GM19395 (cell line): ENCODE results near the gene C12orf56.
"Not testable (repeated sequence)": the region's sequence is repeated elsewhere in the genome, so short reads cannot be mapped to it uniquely, and the experiment has no call there.

Experiments used
- ATAC-seq: cut with Tn5 transposase; IDR thresholded peaks from one replicate; pipeline ENCODE4 v1.9.1; 2021; ENCODE audit warnings: mild to moderate bottlenecking, moderate library complexity; ENCODE audit not compliant: unreplicated experiment

C12orf56 gene

DNA sequence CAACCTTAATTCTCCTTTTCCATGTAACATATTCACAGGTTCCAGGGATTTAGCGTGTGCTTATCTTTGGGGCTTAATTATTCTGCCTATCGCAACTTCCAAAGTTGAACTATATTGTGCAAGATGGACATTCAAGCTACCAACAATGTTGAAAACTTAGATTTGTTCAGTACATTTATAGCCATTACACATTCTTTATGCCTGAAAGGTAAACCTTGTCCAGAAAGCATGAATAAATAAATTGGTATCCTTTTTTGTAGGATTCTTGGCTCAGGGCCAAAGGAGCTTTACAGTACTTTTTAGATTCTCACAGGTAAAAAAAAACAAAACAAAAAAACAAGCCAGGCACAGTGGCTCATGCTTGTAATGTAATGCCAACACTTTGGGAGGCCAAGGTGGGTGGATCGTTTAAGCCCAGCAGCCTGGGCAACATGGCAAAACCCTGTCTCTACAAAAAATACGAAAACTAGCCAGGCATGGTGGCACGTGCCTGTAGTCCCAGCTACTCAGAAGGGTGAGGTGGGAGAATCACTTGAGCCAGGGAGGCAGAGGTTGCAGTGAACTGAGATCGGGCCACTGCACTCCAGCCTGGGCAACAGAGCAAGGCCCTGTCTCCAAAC, 3.3 kb downstream of the C12orf56 start:
- no peak for ATAC-seq

DNA sequence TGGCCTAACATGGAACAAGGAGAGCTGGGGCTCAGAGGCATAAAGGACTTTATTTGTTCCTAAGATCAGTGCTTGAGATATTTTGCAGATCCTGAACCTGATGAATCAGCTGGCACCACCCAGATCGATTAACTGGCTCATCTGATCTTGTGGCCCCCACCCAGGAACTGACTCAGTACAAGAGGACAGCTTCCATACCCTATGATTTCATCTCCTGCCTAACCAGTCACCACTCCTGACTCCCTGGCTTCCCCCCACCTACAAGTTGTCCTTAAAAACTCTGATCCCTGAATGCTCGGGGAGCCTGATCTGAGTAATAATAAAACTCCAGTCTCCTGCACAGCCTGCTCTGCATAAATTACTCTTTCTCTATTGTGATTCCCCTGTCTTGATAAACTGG, 5.1 kb downstream of the C12orf56 start:
- no peak for ATAC-seq

DNA sequence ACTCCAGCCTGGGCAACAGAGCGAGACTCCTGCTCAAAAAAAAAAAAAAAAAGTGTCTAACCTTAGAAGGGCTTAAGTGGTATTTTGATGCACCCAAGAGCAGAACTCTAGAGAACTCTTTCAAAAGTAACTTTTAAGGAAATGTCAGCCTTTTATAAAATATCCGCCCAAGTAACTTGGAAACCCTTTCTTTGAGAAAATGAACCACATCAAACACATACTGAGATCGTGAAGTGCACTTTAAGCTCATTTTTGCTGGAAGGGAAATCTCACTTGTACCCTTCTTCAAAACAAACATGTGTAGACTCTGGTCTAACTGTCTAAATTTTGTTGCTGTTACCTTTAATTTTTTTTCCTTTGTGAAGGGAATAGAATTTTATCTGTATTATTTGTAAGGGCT, 5.5 kb downstream of the C12orf56 start:
- ATAC-seq, result no peak

DNA sequence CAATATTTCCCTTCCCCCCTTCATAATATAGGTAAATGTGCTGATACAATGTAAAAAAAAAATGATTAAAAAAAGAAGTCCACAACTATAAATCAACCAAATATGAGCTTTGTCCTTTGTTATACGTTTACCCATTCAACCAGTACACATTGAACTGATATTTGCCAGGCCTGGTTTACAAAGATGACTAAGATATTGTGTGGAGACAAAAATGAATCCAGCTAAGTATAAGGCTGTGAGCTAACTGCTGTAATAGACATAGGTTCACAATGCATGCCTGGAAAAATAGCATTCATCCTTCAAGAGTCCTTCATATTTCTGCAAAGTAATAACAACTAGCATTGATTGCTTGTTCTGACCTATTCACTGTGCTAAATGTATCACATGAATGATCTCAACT, 6.9 kb downstream of the C12orf56 start:
- no peak for ATAC-seq

DNA sequence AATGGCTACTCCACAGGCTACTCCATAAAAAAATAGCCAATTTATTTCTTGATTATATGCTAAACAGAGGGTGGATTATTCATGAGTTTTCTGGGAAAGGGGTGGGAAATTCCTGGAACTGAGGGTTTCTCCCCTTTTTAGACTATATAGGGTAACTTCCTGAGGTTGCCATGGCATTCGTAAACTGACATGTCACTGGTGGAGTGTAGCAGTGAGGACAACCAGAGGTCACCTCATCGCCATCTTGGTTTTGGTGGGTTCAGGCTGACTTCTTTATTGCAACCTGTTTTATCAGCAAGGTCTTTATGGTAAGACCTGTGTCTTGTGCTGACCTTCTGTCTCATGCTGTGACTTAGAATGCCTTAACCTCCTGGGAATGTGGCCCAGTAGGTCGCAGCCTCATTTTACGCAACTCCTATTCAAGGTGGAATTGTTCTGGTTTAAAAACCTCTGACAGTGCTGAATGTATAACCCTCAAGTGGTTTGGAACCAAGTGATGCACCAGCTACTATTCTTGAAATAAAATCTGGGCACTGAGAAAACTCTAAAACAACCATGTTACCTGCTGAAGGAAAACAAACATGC, 27.7 kb downstream of the C12orf56 start:
- ATAC-seq, result no peak

DNA sequence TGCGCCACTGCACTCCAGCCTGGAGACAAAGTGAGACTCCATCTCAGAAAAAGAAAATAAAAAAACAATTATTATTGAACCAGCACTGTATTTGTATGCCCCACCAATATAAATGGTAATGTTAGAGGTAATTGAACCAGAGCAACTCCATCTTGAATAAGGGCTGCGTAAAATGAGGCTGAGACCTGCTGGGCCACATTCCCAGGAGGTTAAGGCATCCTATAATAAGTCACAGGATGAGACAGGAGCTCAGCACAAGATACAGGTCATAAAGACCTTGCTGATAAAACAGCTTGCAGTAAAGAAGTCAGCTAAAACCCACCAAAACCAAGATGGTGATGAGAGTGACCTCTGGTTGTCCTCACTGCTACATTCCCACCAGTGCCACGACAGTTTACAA, 29.4 kb downstream of the C12orf56 start:
- ATAC-seq, result not testable (repeated sequence)

DNA sequence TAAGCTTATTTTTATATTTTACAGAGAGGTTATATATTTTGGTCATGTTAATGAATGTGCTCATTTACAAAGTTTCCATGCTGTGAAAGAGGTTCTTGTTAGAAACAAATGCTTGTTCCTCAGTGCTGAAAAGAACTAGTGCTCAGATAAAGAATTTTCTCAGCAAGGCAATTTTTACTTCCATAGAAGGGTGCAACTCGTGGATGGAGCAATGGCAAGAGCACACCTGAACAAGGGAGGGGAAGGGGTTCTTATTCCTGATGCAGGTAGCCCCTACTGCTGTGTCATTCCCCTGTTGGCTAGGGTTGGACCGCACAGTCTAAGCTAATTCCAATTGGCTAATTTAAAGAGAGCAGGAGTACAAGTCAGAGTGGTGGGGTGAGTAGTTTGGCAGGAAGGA, 34.3 kb downstream of the C12orf56 start:
- ATAC-seq, result not testable (repeated sequence)

DNA sequence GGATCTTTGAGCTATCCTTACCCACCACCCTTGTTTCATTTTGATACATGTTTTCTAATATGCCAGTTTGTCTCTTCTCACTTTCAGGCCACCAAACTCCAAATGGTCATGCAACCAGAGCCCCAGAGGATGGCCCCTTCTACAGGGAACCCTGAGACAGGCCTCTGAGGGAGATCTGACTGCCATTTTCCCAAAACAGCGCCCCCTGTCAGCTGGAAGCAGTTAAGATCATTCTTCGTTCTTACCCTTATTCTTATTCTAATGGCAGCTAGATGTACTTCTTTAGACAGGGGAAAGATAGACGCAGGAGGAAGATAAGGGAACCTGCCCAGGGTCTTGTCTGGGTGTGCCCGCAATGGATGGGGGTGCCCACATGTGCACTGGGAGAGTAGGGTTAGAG, 38.4 kb downstream of the C12orf56 start:
- no peak for ATAC-seq

DNA sequence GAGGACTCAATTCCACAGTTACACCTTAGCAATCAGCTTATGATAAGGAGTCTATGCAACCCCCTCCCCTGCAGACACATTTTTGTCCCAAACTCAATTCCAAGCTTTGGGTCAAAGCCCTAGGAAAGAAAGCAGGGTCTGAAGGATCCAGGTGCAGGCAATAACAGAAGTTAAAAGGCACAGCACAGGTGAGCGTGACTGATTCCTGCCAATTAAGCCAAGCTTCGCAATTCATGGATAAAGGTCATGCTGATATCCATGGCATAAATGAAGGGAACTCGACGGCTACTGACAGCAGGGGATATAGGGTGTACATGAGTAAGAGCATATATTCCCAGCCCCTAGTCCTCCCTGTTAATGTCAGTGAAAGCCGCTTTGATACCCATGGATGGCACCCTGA, 39.3 kb downstream of the C12orf56 start:
- ATAC-seq, result no peak

DNA sequence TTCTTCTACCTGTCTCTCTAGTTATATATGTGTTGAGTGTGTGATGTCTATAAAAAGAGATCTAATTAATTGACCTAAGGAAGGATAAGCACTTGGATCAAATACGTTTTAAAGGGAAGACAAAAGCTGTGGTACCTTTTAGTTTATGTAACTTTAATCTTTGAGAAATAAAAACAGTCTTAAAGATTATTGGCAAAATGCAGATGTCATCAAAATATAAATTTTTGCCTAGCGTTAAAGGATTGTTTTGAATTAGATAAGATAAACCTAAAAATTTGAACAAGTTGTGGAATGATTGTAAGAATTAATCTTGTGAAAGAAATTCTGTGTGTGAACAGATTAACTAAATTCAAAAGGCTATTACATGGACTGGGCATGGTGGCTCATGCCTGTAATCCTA, 42.9 kb downstream of the C12orf56 start:
- ATAC-seq, result no peak

DNA sequence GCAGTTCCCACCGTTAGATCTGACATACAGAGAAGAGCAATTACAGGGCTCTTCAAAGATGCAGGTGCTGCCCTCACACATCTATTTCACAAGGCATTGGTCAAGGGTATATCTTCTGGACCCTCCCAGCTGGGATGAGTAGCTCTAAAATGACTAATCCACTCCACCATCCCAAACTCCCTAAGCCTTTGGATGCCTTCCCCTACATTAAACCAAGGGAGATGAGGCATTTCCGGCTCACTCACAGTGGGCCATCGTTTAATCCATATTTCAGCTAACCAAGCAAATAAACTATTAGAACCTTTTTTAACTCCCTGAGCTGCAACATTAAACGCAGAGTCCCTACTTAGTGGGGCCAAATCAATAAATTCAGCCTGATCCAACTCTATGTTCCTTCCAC, 45.9 kb downstream of the C12orf56 start:
- ATAC-seq, result not testable (repeated sequence)

DNA sequence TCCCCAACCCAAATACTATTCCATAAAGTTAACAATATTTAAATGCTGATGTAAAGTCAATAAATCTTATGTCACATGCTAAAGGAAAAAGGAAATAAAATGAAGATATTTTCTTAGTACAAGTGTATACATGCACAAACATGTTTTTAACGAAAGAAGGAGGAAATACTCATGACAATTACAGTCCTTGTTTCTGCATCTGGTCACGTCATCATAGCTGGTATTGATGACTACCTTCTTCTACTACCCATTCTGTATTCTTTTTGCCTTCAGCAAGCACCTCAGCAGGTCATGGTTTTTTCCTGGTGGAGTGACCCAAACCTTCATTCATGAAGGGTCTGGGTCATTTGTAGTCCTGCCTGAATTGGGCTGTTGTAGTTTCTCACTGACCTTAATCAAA, 50.0 kb downstream of the C12orf56 start:
- ATAC-seq, result not testable (repeated sequence)

DNA sequence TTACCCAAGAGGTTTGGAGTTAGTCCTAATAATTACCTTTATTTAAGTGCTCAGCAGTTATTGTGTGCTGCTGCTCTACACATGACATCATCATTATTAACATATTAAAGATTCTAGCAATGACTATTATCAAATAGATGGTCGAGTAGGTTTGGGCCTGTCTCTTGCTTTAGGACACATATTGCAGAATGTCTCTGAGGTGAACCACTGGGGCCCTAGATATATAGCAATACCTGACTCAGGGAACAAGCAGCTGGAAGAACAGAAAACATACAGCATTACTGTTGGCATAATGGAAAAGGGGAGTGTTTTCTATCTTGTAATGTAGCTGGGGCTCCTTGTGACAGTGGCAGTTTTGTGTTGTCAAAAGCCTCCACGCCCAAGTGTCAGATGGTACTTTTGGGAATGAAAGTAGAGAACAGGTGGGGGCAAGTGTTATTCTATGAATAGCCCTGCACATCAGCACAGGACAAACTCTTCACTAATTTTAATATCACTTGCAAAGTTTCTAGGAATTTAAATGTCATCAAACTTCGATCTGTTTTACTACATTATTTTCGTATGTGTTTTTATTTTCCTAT, 54.6 kb downstream of the C12orf56 start:
- no peak for ATAC-seq

DNA sequence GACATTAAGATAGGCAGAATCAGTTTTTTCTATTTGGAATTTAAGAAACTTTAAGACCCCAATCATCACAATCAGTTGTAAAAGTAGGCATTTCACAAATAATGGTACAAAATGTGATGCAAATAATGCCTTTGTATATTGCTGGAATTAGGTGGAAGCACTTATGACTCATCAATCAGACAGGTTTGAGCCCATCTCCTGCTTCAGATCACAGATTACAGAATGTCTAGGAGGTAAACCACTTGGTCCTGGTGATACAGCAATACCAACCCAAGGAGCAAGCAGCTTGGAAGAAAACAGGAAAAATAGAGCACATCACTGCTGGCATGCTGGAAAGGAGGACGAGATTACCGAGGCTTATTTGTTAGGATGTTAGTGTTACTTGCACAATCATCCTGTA, 57.6 kb downstream of the C12orf56 start:
- ATAC-seq, result no peak

DNA sequence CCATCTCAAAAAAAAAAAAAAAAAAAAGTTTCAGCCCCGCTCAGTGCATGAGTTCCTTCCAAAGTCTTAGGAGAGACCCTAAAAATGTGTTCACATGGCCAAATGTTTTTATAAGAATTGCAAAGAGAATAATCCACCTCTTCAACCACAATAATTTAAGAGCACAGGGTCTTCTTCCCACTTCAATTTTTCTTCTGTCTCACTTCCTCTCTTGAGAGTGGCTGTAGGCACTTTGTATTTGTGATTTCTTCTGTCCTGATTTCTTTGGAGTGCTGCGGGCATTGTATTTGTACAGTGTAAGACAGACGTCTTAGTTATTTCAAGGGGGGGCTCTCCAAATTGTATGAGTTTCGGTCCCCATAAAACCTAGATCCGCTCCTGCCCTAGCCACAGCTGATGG, 58.3 kb downstream of the C12orf56 start:
- ATAC-seq, result no peak

DNA sequence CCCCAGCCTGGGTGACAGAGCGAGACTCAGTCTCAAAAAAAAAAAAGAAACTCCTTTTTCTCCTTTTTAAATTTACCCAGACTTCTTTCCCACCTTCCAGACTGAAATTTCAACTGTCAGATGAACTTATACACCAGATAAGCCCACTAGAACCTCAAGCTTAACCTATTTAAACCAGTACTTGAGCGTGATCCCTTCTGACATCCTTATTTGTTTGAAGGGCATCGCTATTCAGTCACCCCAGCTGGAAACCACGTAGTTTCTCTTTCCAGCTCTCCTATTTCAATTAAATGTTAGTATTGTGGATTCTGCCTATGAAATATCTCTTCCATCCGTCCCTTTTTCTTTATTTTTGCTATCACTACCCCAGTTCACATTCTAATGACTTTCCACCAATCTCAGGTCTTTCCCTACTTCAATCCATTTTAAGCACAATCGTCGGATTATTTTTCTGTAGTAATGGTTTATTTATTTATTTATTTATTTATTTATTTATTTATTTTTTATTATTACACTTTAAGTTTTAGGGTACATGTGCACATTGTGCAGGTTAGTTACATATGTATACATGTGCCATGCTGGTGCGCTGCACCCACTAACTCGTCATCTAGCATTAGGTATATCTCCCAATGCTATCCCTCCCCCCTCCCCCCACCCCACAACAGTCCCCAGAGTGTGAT, 61.4 kb downstream of the C12orf56 start:
- not testable (repeated sequence) for ATAC-seq

DNA sequence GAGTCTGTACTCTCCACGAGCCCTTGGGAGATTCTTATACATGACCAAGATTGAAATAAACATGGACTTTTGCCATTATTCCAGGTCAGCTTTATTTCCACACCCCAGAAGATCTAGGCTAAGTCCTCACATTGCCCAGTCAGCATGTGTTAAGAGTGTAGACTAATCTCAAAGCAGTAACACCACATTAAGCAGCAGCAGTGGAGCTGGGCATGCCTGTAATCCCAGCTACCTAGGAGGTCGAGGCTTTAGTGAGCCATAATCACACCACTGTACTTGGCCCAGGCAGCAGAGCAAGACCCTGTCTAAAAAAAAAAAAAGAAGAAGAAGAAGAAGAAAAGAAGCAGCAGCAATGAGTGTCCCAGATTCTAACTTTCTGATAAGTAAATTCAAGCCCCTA, 65.5 kb downstream of the C12orf56 start:
- no peak for ATAC-seq

DNA sequence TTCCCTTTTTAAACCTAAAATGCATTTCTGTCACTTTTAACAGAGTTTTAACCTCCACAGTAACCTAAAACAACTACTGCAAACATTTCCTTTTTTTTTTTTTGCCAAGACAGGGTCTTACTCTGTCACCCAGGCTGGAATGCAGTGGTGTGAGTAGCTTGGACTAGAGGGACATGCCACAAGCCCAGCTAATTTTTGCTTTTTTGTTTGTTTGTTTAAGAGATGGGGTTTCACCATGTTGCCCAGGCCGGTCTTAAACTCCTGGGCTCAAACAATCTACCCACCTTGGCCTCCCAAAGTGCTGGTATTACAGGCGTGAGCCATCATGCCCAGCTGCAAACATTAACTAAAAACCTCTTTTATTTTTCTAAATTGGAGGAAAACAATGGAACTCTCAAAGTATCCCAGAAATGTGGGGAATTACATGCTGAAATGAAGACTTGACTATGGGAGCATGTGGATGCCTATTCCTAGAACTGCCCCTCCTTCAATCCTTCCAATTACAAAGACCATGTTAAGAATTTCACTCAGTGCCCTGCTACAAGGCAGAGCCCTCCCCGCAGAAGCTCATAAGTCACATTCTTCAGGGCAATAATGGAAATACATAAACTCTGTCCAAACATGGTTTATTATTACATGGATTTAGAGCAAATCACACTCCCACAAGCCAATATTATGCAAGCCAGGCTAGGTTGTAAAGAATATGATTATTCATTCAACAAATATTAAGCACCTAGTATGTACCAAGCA, 66.9 kb downstream of the C12orf56 start:
- no peak for ATAC-seq

DNA sequence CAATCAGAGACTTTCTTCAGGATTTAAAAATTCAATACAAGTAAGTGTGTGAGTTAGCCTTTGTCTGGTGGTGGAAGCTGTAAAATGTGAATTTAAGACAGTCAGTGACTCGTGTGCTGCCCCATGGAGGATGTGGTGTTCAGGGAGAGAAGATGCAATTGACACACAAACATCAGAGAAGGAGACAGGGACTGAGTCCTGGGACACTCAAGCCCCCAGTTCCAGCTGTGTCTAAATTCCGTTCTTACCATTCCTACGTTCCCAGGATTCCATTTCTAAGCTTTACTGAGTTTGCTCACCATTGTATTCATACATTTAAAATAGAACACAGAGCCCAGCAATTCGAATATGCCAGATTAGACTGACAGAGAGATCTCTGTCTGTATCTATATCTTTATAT, 67.6 kb downstream of the C12orf56 start:
- no peak for ATAC-seq

DNA sequence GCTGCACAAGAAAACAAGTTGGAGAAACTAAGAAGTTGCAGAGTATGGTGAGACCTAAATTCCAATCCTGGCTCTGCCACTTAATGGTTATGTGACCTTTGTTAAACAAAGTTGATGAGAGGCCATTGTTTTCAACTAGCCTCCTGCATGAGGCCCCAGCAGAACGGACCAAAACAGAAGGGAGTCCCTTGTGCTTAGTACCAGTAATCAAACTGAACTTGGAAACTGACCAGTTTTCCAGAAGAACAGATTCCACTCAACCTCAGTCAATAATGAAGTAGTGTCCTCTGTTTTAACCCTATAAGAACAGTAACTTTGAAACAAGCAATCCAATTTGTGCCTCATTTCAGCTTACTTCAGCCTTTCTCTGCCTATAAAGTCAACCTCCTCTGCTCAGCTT, 69.9 kb downstream of the C12orf56 start:
- ATAC-seq, result no peak

DNA sequence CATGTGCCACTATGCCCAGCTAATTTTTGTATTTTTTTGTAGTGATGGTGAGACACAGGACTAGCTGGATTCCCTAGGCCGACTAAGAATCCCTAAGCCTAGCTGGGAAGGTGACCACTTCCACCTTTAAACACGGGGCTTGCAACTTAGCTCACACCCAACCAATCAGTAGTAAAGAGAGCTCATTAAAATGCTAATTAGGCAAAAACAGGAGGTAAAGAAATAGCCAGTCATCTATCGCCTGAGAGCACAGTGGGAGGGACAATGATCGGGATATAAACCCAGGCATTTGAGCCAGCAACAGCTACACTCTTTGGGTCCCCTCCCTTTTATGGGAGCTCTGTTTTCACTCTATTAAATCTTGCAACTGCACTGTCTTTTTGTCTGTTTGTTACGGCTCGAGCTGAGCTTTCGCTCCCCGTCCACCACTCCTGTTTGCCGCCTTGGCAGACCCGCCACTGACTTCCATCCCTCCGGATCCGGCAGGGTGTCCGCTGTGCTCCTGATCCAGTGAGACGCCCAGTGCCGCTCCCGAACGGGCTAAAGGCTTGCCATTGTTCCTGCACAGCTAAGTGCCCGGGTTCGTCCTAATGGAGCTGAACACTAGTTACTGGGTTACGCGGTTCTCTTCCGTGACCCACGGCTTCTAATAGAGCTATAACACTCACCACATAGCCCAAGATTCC, 70.9 kb downstream of the C12orf56 start:
- not testable (repeated sequence) for ATAC-seq
